ENCODE data around the gene P2RY11.

The P2RY11 gene

DNA sequence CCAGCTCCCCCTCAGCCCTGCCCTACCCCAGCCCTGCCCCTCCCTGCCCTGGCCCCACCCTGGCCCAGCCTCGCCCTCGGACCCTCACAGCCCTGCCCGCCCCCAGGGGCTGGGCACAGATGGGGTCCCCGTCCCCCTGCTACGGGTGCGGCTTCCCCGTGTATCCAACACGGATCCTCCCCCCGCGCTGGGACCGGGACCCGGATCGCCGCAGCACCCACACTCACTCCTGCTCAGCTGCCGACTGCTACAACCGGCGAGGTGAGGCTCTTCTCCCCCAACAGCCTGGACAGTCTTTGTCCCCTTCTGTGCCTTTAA lies 20.2 kb upstream of the P2RY11 start:
- DNase-seq (ENCODE audit: insufficient read length, low spot score) (no peak), FAIRE-seq (no peak)
- TF ChIP-seq POLR2A (IDR thresholded peaks at IDR 0.05; ENCODE audit: low read depth, low read length) = no peak
- no peak for TF ChIP-seq POU2F2 (IDR thresholded peaks at IDR 0.05; ENCODE audit: low read depth, low read length)
- no peak for TF ChIP-seq SPI1 (IDR thresholded peaks at IDR 0.05; ENCODE audit: low read depth, low read length)
- no peak for TF ChIP-seq POLR2AphosphoS5 (IDR thresholded peaks at IDR 0.05; ENCODE audit: low read depth, low read length)

DNA sequence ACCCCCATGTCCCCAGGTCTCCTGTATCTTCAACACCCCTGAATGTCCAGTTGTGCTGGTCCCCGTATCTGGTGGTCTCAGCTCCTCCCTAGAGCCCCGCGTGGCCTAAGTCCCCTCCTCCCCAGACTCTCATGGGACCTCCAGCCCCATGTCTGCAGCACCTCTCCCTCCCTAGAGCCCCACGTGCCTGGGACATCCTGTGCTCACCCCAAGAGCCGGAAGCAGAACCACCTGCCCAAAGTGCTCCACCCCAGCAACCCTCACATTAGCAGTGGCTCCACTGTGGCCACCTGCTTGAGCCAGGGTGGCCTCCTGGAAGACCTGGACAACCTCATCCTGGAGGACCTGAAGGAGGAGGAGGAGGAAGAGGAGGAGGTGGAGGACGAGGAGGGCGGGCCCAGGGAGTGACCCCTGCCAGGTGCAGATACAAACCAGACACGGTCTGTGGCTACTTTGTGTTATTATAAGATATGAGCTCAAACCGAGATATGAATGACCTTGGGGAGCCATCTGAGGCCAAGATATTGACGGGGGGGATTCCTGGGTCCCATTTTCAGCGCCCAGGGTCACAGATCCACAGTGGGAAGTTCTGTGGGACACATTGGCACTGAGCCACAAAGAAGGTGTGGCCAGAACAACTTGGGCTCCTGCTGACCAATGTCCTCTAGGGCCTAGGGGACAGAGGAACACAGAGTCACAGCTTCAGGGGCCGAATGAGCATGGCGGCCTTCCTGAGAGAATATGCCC lies 19.4 kb upstream of the P2RY11 start:
- DNase-seq (ENCODE audit: insufficient read length, low spot score) = no peak
- TF ChIP-seq POLR2AphosphoS5 (IDR thresholded peaks at IDR 0.05; ENCODE audit: low read depth, low read length) (no peak), SPI1 (IDR thresholded peaks at IDR 0.05; ENCODE audit: low read depth, low read length) (no peak), TAF1 (IDR thresholded peaks at IDR 0.05; ENCODE audit: low read depth, low read length) (no peak), PAX5 (IDR thresholded peaks at IDR 0.05; ENCODE audit: insufficient read depth, low read length, severe bottlenecking) (no peak), POLR2A (IDR thresholded peaks at IDR 0.05; ENCODE audit: low read depth, low read length) (no peak), POU2F2 (IDR thresholded peaks at IDR 0.05; ENCODE audit: low read depth, low read length) (no peak)
- FAIRE-seq = no peak

DNA sequence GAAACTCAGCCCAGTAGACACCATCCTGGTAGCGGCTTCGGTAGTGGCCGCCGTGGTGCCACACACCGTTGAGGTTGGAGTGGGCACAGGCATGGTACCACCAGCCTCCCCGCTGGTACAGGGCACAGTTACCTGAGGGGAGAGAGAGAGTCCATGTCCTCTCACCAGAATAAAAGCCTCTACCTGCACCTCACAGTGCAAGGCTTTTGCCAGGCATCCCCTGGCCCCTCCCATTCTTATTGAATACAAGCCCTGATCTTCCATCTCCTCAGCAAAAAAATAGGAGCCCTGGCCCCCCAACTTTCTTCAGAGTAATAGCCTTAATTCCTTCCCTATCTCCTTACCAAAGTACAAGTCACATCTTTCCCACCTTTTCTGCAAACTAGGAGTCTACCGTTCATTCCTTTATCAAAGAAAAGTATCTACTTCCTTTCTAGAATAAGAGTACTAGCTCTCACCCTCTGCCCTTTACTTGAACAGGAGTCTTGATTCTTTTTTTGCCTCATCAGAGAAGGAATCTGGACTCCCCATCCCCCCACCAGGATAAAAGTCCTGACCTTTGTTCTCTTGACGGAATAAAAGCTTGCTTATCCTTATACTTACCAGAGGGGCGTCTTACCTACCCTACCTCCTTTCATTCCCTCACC lies 18.7 kb upstream of the P2RY11 start:
- DNase-seq (ENCODE audit: insufficient read length, low spot score) = no peak
- no peak for TF ChIP-seq PAX5 (IDR thresholded peaks at IDR 0.05; ENCODE audit: insufficient read depth, low read length, severe bottlenecking)
- TF ChIP-seq POLR2AphosphoS5 (IDR thresholded peaks at IDR 0.05; ENCODE audit: low read depth, low read length) = 0 out of 2 replicates have a peak, but pooled peaks have one; percentile 24
- no peak for FAIRE-seq

DNA sequence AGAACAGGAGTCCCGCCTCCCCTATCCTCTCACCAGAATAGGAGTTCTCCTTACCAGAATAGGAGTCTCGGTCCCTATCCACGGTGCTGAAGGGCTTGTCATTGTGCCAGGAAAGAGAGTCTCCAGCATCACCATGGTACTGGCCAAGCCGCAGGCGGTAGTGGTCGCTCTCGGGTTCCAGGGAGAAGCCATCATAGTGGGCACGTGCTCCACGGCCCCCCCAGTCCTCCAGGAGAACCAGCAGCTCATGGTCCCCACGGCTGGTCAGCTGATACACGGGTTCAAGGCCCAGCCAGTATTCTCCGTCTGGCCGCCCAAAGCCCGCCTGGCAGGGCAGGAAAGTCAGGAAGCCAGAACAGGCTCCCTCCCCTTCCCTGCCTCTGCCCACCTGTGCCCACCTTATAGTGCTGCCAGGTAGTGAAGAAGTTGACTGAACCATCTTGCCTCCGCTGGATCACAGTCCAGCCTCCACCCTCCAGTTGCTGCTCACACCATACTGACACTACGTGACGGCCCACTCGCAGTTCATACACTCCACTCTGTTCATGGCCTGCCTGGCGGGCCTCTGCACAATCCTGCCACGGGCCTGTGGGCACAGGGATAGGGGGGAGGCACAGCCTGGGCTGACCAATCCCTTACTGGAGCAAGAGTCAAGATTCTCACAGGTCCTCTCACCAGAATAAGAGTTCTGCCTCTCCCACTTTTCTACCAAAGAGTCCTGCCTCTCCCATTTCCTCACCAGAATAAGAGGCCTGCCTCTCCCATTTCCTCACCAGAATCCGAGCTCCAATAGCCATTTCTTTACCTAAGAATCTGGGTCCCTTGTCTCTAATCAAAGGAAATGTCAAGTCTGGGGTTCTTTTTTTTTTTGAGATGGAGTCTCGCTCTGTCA lies 18.0 kb upstream of the P2RY11 start:
- DNase-seq (ENCODE audit: insufficient read length, low spot score) (no peak), FAIRE-seq (no peak)
- TF ChIP-seq POLR2AphosphoS5 (IDR thresholded peaks at IDR 0.05; ENCODE audit: low read depth, low read length) (peak; percentile 49; the same call in 1 of the 2 replicates), TAF1 (IDR thresholded peaks at IDR 0.05; ENCODE audit: low read depth, low read length) (no peak)

DNA sequence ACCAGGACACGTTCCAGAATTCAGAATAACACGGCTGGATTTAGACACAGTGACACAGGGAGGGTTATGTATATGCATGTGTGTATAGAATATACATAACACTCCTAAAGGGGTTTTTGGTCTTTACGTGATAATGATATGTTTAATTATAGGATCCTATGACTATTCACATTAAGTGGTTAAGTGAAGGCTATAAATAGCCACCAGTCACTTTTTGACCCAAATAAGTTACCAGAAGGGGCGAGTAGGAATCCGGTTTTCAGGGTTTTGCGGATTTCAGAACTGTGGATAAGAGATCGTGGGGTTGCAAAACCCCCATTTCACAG lies 15.9 kb upstream of the P2RY11 start:
- DNase-seq (ENCODE audit: insufficient read length, low spot score) = no peak
- no peak for TF ChIP-seq PAX5 (IDR thresholded peaks at IDR 0.05; ENCODE audit: insufficient read depth, low read length, severe bottlenecking)
- TF ChIP-seq POLR2A (IDR thresholded peaks at IDR 0.05; ENCODE audit: low read depth, low read length) = no peak
- TF ChIP-seq SPI1 (IDR thresholded peaks at IDR 0.05; ENCODE audit: low read depth, low read length) = no peak
- no peak for TF ChIP-seq TAF1 (IDR thresholded peaks at IDR 0.05; ENCODE audit: low read depth, low read length)
- no peak for TF ChIP-seq POLR2AphosphoS5 (IDR thresholded peaks at IDR 0.05; ENCODE audit: low read depth, low read length)
- TF ChIP-seq POU2F2 (IDR thresholded peaks at IDR 0.05; ENCODE audit: low read depth, low read length) = peak; percentile 34; the same call in 1 of the 2 replicates
- FAIRE-seq = no peak

DNA sequence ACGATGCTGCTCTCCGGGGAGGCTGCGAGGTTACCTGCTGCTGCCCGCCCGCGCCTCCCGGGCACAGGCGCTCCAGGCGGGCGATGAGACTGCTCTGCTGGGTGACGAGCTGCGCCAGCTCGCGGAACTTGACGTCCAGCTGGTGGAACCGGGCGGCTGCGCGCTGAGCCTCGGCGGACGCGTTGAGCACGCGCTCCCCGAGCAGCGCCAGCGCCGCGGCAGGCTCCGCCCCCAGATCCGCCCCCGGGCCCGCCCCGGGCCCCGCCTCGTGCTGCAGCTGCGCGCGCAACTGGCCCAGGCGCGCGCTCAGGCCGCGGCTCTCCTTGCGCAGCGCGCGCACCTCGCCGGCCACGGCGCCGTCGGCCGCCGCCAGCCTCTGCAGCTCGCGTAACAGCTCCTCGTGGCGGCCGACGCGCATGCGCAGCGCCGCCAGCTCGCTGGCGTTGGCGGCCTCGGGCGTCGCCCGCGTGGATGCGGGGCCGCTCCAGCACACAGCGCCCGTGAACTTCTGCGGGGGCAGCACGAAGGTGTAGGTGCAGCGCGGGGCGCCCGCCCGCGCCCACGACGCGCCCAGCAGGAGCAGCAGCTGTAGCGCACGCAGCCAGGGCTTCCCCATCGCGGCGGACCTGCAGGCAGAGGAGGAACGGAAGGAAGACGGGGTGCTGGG lies 15.4 kb upstream of the P2RY11 start:
- TF ChIP-seq POU2F2 (IDR thresholded peaks at IDR 0.05; ENCODE audit: low read depth, low read length) (no peak), PAX5 (IDR thresholded peaks at IDR 0.05; ENCODE audit: insufficient read depth, low read length, severe bottlenecking) (no peak), TAF1 (IDR thresholded peaks at IDR 0.05; ENCODE audit: low read depth, low read length) (no peak), POLR2A (IDR thresholded peaks at IDR 0.05; ENCODE audit: low read depth, low read length) (no peak), SPI1 (IDR thresholded peaks at IDR 0.05; ENCODE audit: low read depth, low read length) (no peak), POLR2AphosphoS5 (IDR thresholded peaks at IDR 0.05; ENCODE audit: low read depth, low read length) (no peak)
- DNase-seq (ENCODE audit: insufficient read length, low spot score) (peak; percentile 97), FAIRE-seq (peak; percentile 99)

DNA sequence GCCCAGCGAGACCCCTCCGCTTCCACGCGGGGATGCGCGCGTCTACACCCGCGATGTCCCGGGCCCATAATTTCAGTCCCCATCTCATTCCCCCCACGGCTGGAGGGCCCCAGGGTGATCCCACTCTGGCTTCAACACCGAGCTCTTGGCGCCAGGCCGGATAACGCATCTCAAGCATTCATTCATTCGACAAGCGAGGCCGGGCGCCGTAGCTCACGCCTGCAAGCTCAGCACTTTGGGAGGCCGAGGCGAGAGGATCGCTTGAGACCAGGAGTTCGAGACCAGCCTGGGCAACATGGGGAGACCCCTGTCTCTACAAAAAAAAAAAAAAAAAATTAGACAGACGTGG lies 14.9 kb upstream of the P2RY11 start:
- FAIRE-seq (no peak), DNase-seq (ENCODE audit: insufficient read length, low spot score) (no peak)
- TF ChIP-seq TAF1 (IDR thresholded peaks at IDR 0.05; ENCODE audit: low read depth, low read length) (no peak), SPI1 (IDR thresholded peaks at IDR 0.05; ENCODE audit: low read depth, low read length) (no peak)

DNA sequence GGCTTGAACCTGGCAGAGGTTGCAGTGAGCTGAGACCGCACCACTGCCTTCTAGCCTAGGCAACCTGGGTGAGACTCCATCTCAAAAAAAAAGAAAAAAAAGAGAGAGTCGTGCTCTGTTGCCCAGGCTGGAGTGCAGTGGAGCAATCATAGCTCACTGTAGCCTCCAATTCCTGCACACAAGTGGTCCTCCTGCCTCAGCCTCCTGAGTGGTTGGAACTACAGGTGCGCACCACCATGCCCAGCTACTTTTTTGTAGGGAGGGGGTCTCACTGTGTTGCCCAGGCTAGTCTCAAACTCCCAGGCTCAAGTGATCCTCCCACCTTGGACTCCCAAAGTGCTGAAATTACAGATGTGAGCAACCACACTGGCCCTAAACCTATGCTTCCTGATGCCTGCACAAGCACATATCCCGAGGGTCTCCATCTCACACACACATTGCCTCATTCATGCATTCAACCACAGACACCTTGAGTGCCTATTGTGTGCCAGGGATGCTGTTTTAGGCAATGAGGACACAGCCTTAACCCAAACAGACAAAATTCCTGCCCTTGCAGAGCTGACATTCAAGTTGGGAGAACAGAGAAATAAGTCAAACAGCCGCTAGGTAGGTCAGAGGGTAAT lies 11.2 kb upstream of the P2RY11 start:
- no peak for TF ChIP-seq TAF1 (IDR thresholded peaks at IDR 0.05; ENCODE audit: low read depth, low read length)
- TF ChIP-seq PAX5 (IDR thresholded peaks at IDR 0.05; ENCODE audit: insufficient read depth, low read length, severe bottlenecking) = no peak
- TF ChIP-seq POLR2AphosphoS5 (IDR thresholded peaks at IDR 0.05; ENCODE audit: low read depth, low read length) = no peak
- TF ChIP-seq POLR2A (IDR thresholded peaks at IDR 0.05; ENCODE audit: low read depth, low read length) = no peak
- FAIRE-seq = no peak

DNA sequence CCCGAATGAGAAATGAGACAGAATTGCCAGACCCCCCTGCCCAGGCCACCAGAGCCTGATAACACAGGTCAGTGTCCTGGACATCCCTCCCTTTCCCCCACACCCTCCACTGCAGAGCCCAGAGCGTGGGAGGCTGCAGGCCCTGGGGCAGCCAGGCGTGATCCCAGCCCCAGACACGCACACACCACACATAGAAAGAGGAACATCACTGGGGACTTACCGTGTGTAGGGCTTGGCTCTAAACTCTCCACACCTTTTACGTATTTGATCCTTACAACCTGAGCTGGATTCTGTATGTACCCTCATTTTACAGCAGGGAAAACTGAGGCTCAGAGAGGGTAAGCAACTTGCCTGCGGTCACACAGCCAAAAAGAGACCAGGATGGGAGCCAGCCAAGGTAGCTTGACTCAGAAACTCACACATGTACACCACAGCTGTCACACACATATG lies 8.7 kb upstream of the P2RY11 start:
- DNase-seq (ENCODE audit: insufficient read length, low spot score) = no peak
- peak; percentile 91 for FAIRE-seq
- TF ChIP-seq SPI1 (IDR thresholded peaks at IDR 0.05; ENCODE audit: low read depth, low read length) (peak; percentile 78), POLR2AphosphoS5 (IDR thresholded peaks at IDR 0.05; ENCODE audit: low read depth, low read length) (peak; percentile 52), TAF1 (IDR thresholded peaks at IDR 0.05; ENCODE audit: low read depth, low read length) (peak; percentile 58; the same call in 1 of the 2 replicates), PAX5 (IDR thresholded peaks at IDR 0.05; ENCODE audit: insufficient read depth, low read length, severe bottlenecking) (peak; percentile 99), POU2F2 (IDR thresholded peaks at IDR 0.05; ENCODE audit: low read depth, low read length) (peak; percentile 73), POLR2A (IDR thresholded peaks at IDR 0.05; ENCODE audit: low read depth, low read length) (peak; percentile 43; the same call in 1 of the 2 replicates)

More for the DNA sequence above, 11.2 kb upstream of the P2RY11 start:
- no peak for DNase-seq (ENCODE audit: insufficient read length, low spot score)

All from GM12891 (cell line).